ENCODE measurements around the gene BCAS1. TPM values are rescaled to one million over a fixed set of nuclear protein-coding genes. Genes with fewer than 3 reads are reported as not detected.

The BCAS1 gene
- total RNA-seq, 6 experiments from 2014 or later: 0.07 to 0.43 (median 0.15) TPM; not detected in 2

- WGBS (ENCODE audit: insufficient coverage, low coverage, low lambda C conversion rate, missing lambda C conversion rate): 78% methylated on average over 3 of the region's 3 CpGs
- no peak for DNase-seq
- intact Hi-C loops (cut with DNase I): no loop called here
- H3K36me3 ChIP-seq: no peaks in the 10 kb centered on the region
- ATAC-seq: no peak
- H3K4me3 ChIP-seq: no peak overlapping the region
- no peak overlapping the region for H3K27ac ChIP-seq
- H3K9me3 ChIP-seq: no peaks in the 10 kb centered on the region
- no peaks in the 10 kb centered on the region for H3K27me3 ChIP-seq
- TF ChIP-seq, protein P1, sequence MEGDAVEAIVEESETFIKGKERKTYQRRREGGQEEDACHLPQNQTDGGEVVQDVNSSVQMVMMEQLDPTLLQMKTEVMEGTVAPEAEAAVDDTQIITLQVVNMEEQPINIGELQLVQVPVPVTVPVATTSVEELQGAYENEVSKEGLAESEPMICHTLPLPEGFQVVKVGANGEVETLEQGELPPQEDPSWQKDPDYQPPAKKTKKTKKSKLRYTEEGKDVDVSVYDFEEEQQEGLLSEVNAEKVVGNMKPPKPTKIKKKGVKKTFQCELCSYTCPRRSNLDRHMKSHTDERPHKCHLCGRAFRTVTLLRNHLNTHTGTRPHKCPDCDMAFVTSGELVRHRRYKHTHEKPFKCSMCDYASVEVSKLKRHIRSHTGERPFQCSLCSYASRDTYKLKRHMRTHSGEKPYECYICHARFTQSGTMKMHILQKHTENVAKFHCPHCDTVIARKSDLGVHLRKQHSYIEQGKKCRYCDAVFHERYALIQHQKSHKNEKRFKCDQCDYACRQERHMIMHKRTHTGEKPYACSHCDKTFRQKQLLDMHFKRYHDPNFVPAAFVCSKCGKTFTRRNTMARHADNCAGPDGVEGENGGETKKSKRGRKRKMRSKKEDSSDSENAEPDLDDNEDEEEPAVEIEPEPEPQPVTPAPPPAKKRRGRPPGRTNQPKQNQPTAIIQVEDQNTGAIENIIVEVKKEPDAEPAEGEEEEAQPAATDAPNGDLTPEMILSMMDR (IDR thresholded peaks at IDR 0.05): no peak
- TF ChIP-seq POLR2A (IDR thresholded peaks at IDR 0.05): no peak
- no peaks in the 10 kb centered on the region for H3K4me1 ChIP-seq
Observed at GRCh38 chr20:54048891-54049545, 21.4 kb downstream of the BCAS1 start.

DNA sequence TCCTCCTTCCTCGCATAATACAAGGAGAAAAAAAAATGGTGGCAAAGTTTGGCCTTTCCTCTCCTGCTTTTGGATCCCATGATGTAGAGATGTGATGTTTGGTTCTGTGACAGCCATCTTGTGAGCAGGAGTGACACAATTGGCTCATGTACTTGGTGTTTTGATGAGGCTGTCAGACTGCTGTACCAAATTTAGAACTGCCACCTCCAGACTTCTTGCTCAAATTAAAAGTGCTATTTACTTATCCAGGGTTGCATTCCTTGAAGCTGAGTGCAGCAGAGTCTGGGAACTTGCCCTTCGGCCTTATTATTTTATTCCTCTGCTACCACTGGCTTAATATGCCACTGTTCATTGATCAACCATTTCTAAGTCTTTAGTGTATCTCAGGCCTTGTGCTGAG, 21.9 kb downstream of the BCAS1 start:
- no peaks in the 10 kb centered on the region for H3K27me3 ChIP-seq
- no peak overlapping the region for H3K4me3 ChIP-seq
- DNase-seq (no peak), ATAC-seq (no peak)
- H3K27ac ChIP-seq: no peak overlapping the region
- intact Hi-C loops (cut with DNase I): no loop called here
- H3K4me1 ChIP-seq: no peaks in the 10 kb centered on the region
- H3K36me3 ChIP-seq: no peaks in the 10 kb centered on the region
- H3K9me3 ChIP-seq: no peaks in the 10 kb centered on the region
- no peak for TF ChIP-seq POLR2A (IDR thresholded peaks at IDR 0.05)
- TF ChIP-seq, protein P1 (IDR thresholded peaks at IDR 0.05): no peak
- WGBS (ENCODE audit: insufficient coverage, low coverage, low lambda C conversion rate, missing lambda C conversion rate): 77% methylated on average over 2 of the region's 2 CpGs

GRCh38 chr20:54047720-54048119, 22.7 kb downstream of the BCAS1 start:
- no peak for DNase-seq
- H3K27ac ChIP-seq: no peak overlapping the region
- no peaks in the 10 kb centered on the region for H3K9me3 ChIP-seq
- TF ChIP-seq POLR2A (IDR thresholded peaks at IDR 0.05): no peak
- TF ChIP-seq, protein P1 (IDR thresholded peaks at IDR 0.05): no peak
- ATAC-seq: no peak
- H3K27me3 ChIP-seq: no peaks in the 10 kb centered on the region
- no peaks in the 10 kb centered on the region for H3K4me1 ChIP-seq
- 67% methylated on average over 1 of the region's 1 CpG for whole genome bisulfite sequencing (ENCODE audit: insufficient coverage, low coverage, low lambda C conversion rate, missing lambda C conversion rate)
- H3K4me3 ChIP-seq: no peak overlapping the region
- intact Hi-C loops (cut with DNase I): no loop called here
- no peaks in the 10 kb centered on the region for H3K36me3 ChIP-seq

GRCh38 chr20:54047048-54047447, 23.3 kb downstream of the BCAS1 start:
- no peaks in the 10 kb centered on the region for H3K36me3 ChIP-seq
- H3K4me1 ChIP-seq: no peaks in the 10 kb centered on the region
- H3K27me3 ChIP-seq: no peaks in the 10 kb centered on the region
- ATAC-seq (no peak), DNase-seq (no peak)
- WGBS (ENCODE audit: insufficient coverage, low coverage, low lambda C conversion rate, missing lambda C conversion rate): 83% methylated on average over 2 of the region's 2 CpGs
- TF ChIP-seq, protein P1 (IDR thresholded peaks at IDR 0.05): no peak
- no peak for TF ChIP-seq POLR2A (IDR thresholded peaks at IDR 0.05)
- intact Hi-C loops (cut with DNase I): no loop called here
- no peak overlapping the region for H3K27ac ChIP-seq
- no peak overlapping the region for H3K4me3 ChIP-seq
- no peaks in the 10 kb centered on the region for H3K9me3 ChIP-seq

DNA sequence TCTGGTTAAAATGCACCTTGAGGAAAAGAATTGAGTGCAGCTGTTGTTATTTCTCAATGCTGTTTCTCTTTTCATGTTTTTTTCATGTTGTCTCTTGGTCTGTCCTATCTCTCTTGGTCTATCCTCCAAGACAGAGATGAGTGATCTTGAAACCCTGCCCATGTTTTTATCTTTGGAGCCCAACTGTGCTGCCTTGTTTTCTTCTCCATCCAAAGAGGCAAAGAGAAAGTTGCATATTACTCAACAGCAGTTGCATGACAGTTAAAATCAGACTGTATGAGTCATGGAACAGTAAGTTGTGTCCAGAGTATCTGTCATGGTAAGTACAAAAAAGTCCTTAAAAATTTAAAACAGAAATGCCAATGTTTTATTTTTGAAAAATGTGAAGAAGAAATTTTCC, 26.2 kb downstream of the BCAS1 start:
- intact Hi-C loops (cut with DNase I): no loop called here
- Histone ChIP-seq H3K27ac (no peak overlapping the region), H3K4me1 (no peaks in the 10 kb centered on the region), H3K27me3 (no peaks in the 10 kb centered on the region), H3K36me3 (no peaks in the 10 kb centered on the region), H3K4me3 (no peak overlapping the region), H3K9me3 (no peaks in the 10 kb centered on the region)
- TF ChIP-seq, protein P1 (IDR thresholded peaks at IDR 0.05): no peak
- ATAC-seq (no peak), DNase-seq (no peak)

All from right lobe of liver (tissue), 6 donors.